Stimulated activated CD8-positive, alpha-beta memory T cell treated with anti-CD3 and anti-CD28 coated beads, Interleukin-15, amount 100 ng/mL, for 48 hours (primary cell): ENCODE data around the gene STH.
"Not testable (repeated sequence)": the region's sequence is repeated elsewhere in the genome, so short reads cannot be mapped to it uniquely, and the experiment has no call there.

Experiments used
- DNase-seq, 2 donors: peaks; one replicate each; pipeline ENCODE4 v3.0.0-alpha.2; 2020; ENCODE audit warnings: low read depth in 2 of 2

STH gene

GRCh38 chr17:46006082-46006481 is 7.0 kb downstream of the STH start:
- not testable (repeated sequence) for DNase-seq

- DNase-seq: no peak
These were observed 8.5 kb downstream of the STH start for GRCh38 chr17:46007461-46007965.

GRCh38 chr17:46008591-46008990 is 9.5 kb downstream of the STH start:
- no peak for DNase-seq

- no peak for DNase-seq
These were observed 10.9 kb downstream of the STH start for GRCh38 chr17:46009681-46010596.

- no peak for DNase-seq
These were observed 11.6 kb downstream of the STH start for GRCh38 chr17:46010597-46011186.

GRCh38 chr17:46011711-46012505 is 12.9 kb downstream of the STH start:
- no peak for DNase-seq

GRCh38 chr17:46012506-46013079 is 13.5 kb downstream of the STH start:
- no peak for DNase-seq

- DNase-seq: no peak
These were observed 14.1 kb downstream of the STH start for GRCh38 chr17:46013127-46013501.

GRCh38 chr17:46013502-46014165 is 14.6 kb downstream of the STH start:
- no peak for DNase-seq

GRCh38 chr17:46019408-46019925 is 20.4 kb downstream of the STH start:
- not testable (repeated sequence) for DNase-seq

GRCh38 chr17:46020023-46020761 is 21.1 kb downstream of the STH start:
- DNase-seq: peak in 1 of 2 donors; percentile 44

- DNase-seq: no peak
These were observed 21.9 kb downstream of the STH start for GRCh38 chr17:46020998-46021397.

GRCh38 chr17:46023366-46023765 is 24.3 kb downstream of the STH start:
- DNase-seq: not testable (repeated sequence)

GRCh38 chr17:46023783-46024388 is 24.8 kb downstream of the STH start:
- DNase-seq: no peak

GRCh38 chr17:46024590-46024989 is 25.5 kb downstream of the STH start:
- no peak for DNase-seq

- no peak for DNase-seq
These were observed 26.0 kb downstream of the STH start for GRCh38 chr17:46025060-46025459.

- DNase-seq: no peak
These were observed 26.6 kb downstream of the STH start for GRCh38 chr17:46025510-46026165.

- no peak for DNase-seq
These were observed 27.4 kb downstream of the STH start for GRCh38 chr17:46026166-46027047.
